HL-60 (cell line): ENCODE measurements around the gene ZMIZ1.

Source experiments
- DNase-seq, 2 experiments: peaks; one replicate each; pipeline ENCODE4 v3.0.0-alpha.2; 2010 to 2020; ENCODE audit warnings: low read depth in 1 of 2, low spot score in 1 of 2
- H3K27ac ChIP-seq: fragments of 250-450 bp; sonication (Bioruptor Pico); replicated peaks from 2 replicates; pipeline ENCODE4 v1.5.1; 2020; ENCODE audit warnings: mild to moderate bottlenecking, moderate library complexity
- H3K27me3 ChIP-seq: fragments of 250-450 bp; sonication (Bioruptor Pico); 2 replicates; pipeline ENCODE4 v1.5.1; 2021; ENCODE audit warnings: mild to moderate bottlenecking, moderate library complexity; ENCODE audit not compliant: insufficient read depth, poor library complexity, severe bottlenecking
- H3K4me3 ChIP-seq: replicated peaks from 2 replicates; pipeline ENCODE4 v1.5.1; 2011; ENCODE audit warnings: mild to moderate bottlenecking, control low read depth, low read length; ENCODE audit not compliant: insufficient read depth
- CTCF ChIP-seq: IDR thresholded peaks from one replicate; pipeline ENCODE4 v1.5.1; 2011; ENCODE audit warnings: low read length, control low read depth, inconsistent platforms; ENCODE audit not compliant: insufficient read depth
- GABPA ChIP-seq: IDR thresholded peaks from 2 replicates; pipeline ENCODE4 v1.6.1; 2012; ENCODE audit warnings: low read depth
- POLR2AphosphoS5 ChIP-seq: IDR thresholded peaks from 2 replicates; pipeline ENCODE4 v1.6.1; 2012; ENCODE audit warnings: low read depth
- REST ChIP-seq: IDR thresholded peaks from 2 replicates; pipeline ENCODE4 v1.6.1; 2012; ENCODE audit warnings: low read depth; ENCODE audit not compliant: insufficient replicate concordance
- SPI1 ChIP-seq: IDR thresholded peaks from 2 replicates; pipeline ENCODE4 v1.6.1; 2012; ENCODE audit warnings: low read depth, mild to moderate bottlenecking, borderline replicate concordance

ZMIZ1 gene

GRCh38 chr10:79101560-79102497 is 33.1 kb downstream of the ZMIZ1 start:
- no peak for DNase-seq
- H3K27me3 ChIP-seq = no peaks in the 10 kb centered on the region
- TF ChIP-seq POLR2AphosphoS5 (no peak), GABPA (no peak)
- H3K4me3 ChIP-seq = no peak overlapping the region
- H3K27ac ChIP-seq = no peak overlapping the region

GRCh38 chr10:79102498-79102874 is 33.7 kb downstream of the ZMIZ1 start:
- no peak overlapping the region for H3K27ac ChIP-seq
- no peak for DNase-seq
- TF ChIP-seq REST = no peak
- no peak for TF ChIP-seq GABPA
- no peak; the same call in 1 of the 2 replicates for TF ChIP-seq POLR2AphosphoS5
- TF ChIP-seq SPI1 = no peak
- no peak for TF ChIP-seq CTCF
- no peaks in the 10 kb centered on the region for H3K27me3 ChIP-seq
- H3K4me3 ChIP-seq = no peak overlapping the region

- Histone ChIP-seq H3K27ac (no peak overlapping the region), H3K4me3 (no peak overlapping the region), H3K27me3 (no peaks in the 10 kb centered on the region)
- TF ChIP-seq SPI1 = no peak
- TF ChIP-seq CTCF = no peak
- no peak; the same call in 1 of the 2 replicates for TF ChIP-seq POLR2AphosphoS5
- TF ChIP-seq GABPA = no peak
- DNase-seq = no peak
Measured at GRCh38 chr10:79103129-79103528, 34.4 kb downstream of the ZMIZ1 start.

GRCh38 chr10:79103585-79103984 is 34.8 kb downstream of the ZMIZ1 start:
- Histone ChIP-seq H3K27ac (no peak overlapping the region), H3K27me3 (no peaks in the 10 kb centered on the region), H3K4me3 (no peak overlapping the region)
- TF ChIP-seq SPI1 (no peak), CTCF (no peak), REST (no peak), POLR2AphosphoS5 (no peak), GABPA (no peak)
- DNase-seq = no peak
